HepG2 (cell line): Measurements from ENCODE around the gene HAUS5. TPM values are rescaled to one million over a fixed set of nuclear protein-coding genes. Genes with fewer than 3 reads are reported as not detected.

Source experiments
- ARNT2 ChIP-seq: sonication (generic); formaldehyde crosslinking; IDR thresholded peaks from 2 replicates; pipeline ENCODE4 v1.8.0; 2022; ENCODE audit warnings: mild to moderate bottlenecking, low read depth, missing genetic modification reagents, moderate library complexity
- DNMT1 ChIP-seq: sonication (generic); formaldehyde crosslinking; IDR thresholded peaks from 2 replicates; pipeline ENCODE4 v1.5.1; 2020; ENCODE audit warnings: mild to moderate bottlenecking, missing genetic modification reagents
- DRAP1 ChIP-seq: IDR thresholded peaks from 2 replicates; pipeline ENCODE4 v1.6.1; 2016; ENCODE audit warnings: missing genetic modification reagents, missing compliant biosample characterization
- HCFC1 ChIP-seq: fragments of 150-350 bp; IDR thresholded peaks from 2 replicates; pipeline ENCODE4 v1.6.1; 2014; ENCODE audit warnings: low read depth, low read length
- HIVEP1 ChIP-seq: sonication (generic); formaldehyde crosslinking; IDR thresholded peaks from 2 replicates; pipeline ENCODE4 v1.4.0; 2020; ENCODE audit warnings: mild to moderate bottlenecking, missing genetic modification reagents
- IRX3 ChIP-seq: sonication (generic); formaldehyde crosslinking; IDR thresholded peaks from 2 replicates; pipeline ENCODE4 v1.8.1; 2023; ENCODE audit warnings: mild to moderate bottlenecking, low read depth, missing genetic modification reagents, borderline replicate concordance
- MYC ChIP-seq: sonication (generic); formaldehyde crosslinking; IDR thresholded peaks from 2 replicates; pipeline ENCODE4 v1.9.0; 2021; ENCODE audit warnings: missing genetic modification reagents, borderline replicate concordance
- NCOR1 ChIP-seq: fragments of 200-600 bp; sonication (generic); IDR thresholded peaks from 2 replicates; pipeline ENCODE4 v1.7.0; 2017; ENCODE audit warnings: antibody characterized with exemption, low read length, borderline replicate concordance
- NFIB ChIP-seq: sonication (generic); formaldehyde crosslinking; IDR thresholded peaks from 2 replicates; pipeline ENCODE4 v1.9.0; 2021; ENCODE audit warnings: missing genetic modification reagents, mild to moderate bottlenecking, borderline replicate concordance
- NR2F2 ChIP-seq: IDR thresholded peaks from 2 replicates; pipeline ENCODE4 v1.6.1; 2012; ENCODE audit warnings: low read depth, inconsistent platforms, borderline replicate concordance
- RBFOX2 ChIP-seq: fragments of 200-400 bp; formaldehyde crosslinking; IDR thresholded peaks from 2 replicates; pipeline ENCODE4 v1.6.1; 2017; ENCODE audit warnings: low read depth, mild to moderate bottlenecking, low read length
- RBM22 ChIP-seq: fragments of 200-400 bp; formaldehyde crosslinking; optimal IDR thresholded peaks from 2 replicates; pipeline ENCODE3; 2017; ENCODE audit warnings: mild to moderate bottlenecking, low read length, moderate library complexity
- RFX3 ChIP-seq: IDR thresholded peaks from 2 replicates; pipeline ENCODE4 v1.6.1; 2016; ENCODE audit warnings: missing biosample characterization, missing genetic modification reagents
- RXRB ChIP-seq: IDR thresholded peaks from 2 replicates; pipeline ENCODE4 v1.6.1; 2016; ENCODE audit warnings: borderline replicate concordance, missing genetic modification reagents, missing compliant biosample characterization
- SALL2 ChIP-seq: sonication (generic); formaldehyde crosslinking; IDR thresholded peaks from 2 replicates; pipeline ENCODE4 v1.8.1; 2023; ENCODE audit warnings: mild to moderate bottlenecking, missing genetic modification reagents, inconsistent platforms
- TAF1 ChIP-seq: sonication (generic); formaldehyde crosslinking; IDR thresholded peaks from 2 replicates; pipeline ENCODE4 v1.4.0; 2020; ENCODE audit warnings: missing genetic modification reagents
- TBX2 ChIP-seq: sonication (generic); formaldehyde crosslinking; IDR thresholded peaks from 2 replicates; pipeline ENCODE4 v1.5.0; 2020; ENCODE audit warnings: missing genetic modification reagents, mild to moderate bottlenecking, borderline replicate concordance
- THRA ChIP-seq: sonication (generic); formaldehyde crosslinking; IDR thresholded peaks from 2 replicates; pipeline ENCODE4 v1.4.0; 2020; ENCODE audit warnings: missing genetic modification reagents, borderline replicate concordance
- ZBTB7B ChIP-seq: sonication (generic); formaldehyde crosslinking; IDR thresholded peaks from 2 replicates; pipeline ENCODE4 v1.4.0; 2020; ENCODE audit warnings: missing genetic modification reagents
- ZFP36L2 ChIP-seq: sonication (generic); formaldehyde crosslinking; IDR thresholded peaks from 2 replicates; pipeline ENCODE4 v1.4.0; 2020; ENCODE audit warnings: missing genetic modification reagents
- ZFP91 ChIP-seq: sonication (generic); formaldehyde crosslinking; IDR thresholded peaks from 2 replicates; pipeline ENCODE4 v1.9.0; 2022; ENCODE audit warnings: missing genetic modification reagents, mild to moderate bottlenecking, borderline replicate concordance
- ZNF143 ChIP-seq: sonication (generic); formaldehyde crosslinking; IDR thresholded peaks from 2 replicates; pipeline ENCODE4 v1.4.0; 2020; ENCODE audit warnings: missing genetic modification reagents
- ZNF205 ChIP-seq: IDR thresholded peaks from 2 replicates; pipeline ENCODE4 v1.6.1; 2018; ENCODE audit warnings: missing biosample characterization, missing genetic modification reagents
- ZNF562 ChIP-seq: sonication (generic); formaldehyde crosslinking; IDR thresholded peaks from 2 replicates; pipeline ENCODE4 v1.8.0; 2022; ENCODE audit warnings: missing genetic modification reagents, borderline replicate concordance
- ZNF672 ChIP-seq: sonication (generic); formaldehyde crosslinking; IDR thresholded peaks from 2 replicates; pipeline ENCODE4 v1.8.1; 2022; ENCODE audit warnings: missing genetic modification reagents
- ZNF749 ChIP-seq: sonication (generic); formaldehyde crosslinking; IDR thresholded peaks from 2 replicates; pipeline ENCODE4 v1.8.0; 2022; ENCODE audit warnings: mild to moderate bottlenecking, missing genetic modification reagents, moderate library complexity, borderline replicate concordance
- ZNF790 ChIP-seq: sonication (generic); formaldehyde crosslinking; IDR thresholded peaks from 2 replicates; pipeline ENCODE4 v1.8.0; 2022; ENCODE audit warnings: missing genetic modification reagents, mild to moderate bottlenecking, borderline replicate concordance
- ZSCAN29 ChIP-seq: sonication (generic); formaldehyde crosslinking; conservative IDR thresholded peaks from 2 replicates; pipeline ENCODE4 v1.4.0; 2020; ENCODE audit warnings: mild to moderate bottlenecking, missing genetic modification reagents
- polyA plus RNA-seq, 8 experiments: library from polyadenylated mRNA; depleted of rRNA in 3 of 8; stranded (reverse) in 7 of 8; unstranded in 1 of 8; fragments of >200 nt; fragmentation: Illumina TruSeq in 4 of 8; extraction: Trizol in 4 of 8; gene quantifications; 2 replicates each; pipeline versions ENCODE4 v1.2.1 to v1.2.3, GENCODE V29; 2011 to 2016; ENCODE audit warnings: low read depth in 4 of 8, missing spikeins in 1 of 8, mixed read lengths in 1 of 8; ENCODE audit not compliant: insufficient read depth in 1 of 8
- total RNA-seq, 5 experiments: library from RNA; depleted of rRNA; stranded (reverse); fragments of >200 nt; fragmentation: Illumina TruSeq; extraction: Trizol; gene quantifications; 2 replicates each; pipeline ENCODE4 v1.2.3, GENCODE V29; 2016; ENCODE audit warnings: low read depth in 1 of 5

Gene HAUS5
- total and polyA plus RNA-seq, 2 of the 13 experiments (the other 11 are each of a cell fraction or from before 2014, with no cell fraction given), result 10.3 to 17.7 TPM

GRCh38 chr19:35612559-35613321 lies at the start of gene HAUS5 (continued):
- no peak for TF ChIP-seq HIVEP1 (CRISPR knock-in tag)
- TF ChIP-seq HCFC1, result peak; percentile 68
- 0 out of 2 replicates have a peak, but pooled peaks have one; percentile 54 for TF ChIP-seq ZNF205
- TF ChIP-seq ZSCAN29 (CRISPR knock-in tag), result no peak
- peak; percentile 73; the same call in 1 of the 2 replicates for TF ChIP-seq TBX2 (CRISPR knock-in tag)
- TF ChIP-seq NR2F2, result no peak
- no peak for TF ChIP-seq ZFP36L2 (CRISPR knock-in tag)
- peak; percentile 48; the same call in 1 of the 2 replicates for TF ChIP-seq ZFP91 (CRISPR knock-in tag)
- no peak for TF ChIP-seq IRX3 (CRISPR knock-in tag)
- TF ChIP-seq RXRB (CRISPR knock-in tag), result peak; percentile 48; the same call in 1 of the 2 replicates
- TF ChIP-seq RBFOX2, result peak; percentile 84
- TF ChIP-seq DNMT1 (CRISPR knock-in tag), result 0 out of 2 replicates have a peak, but pooled peaks have one; percentile 56
- TF ChIP-seq TAF1 (CRISPR knock-in tag), result peak; percentile 67; the same call in 1 of the 2 replicates
- TF ChIP-seq ZNF672 (CRISPR knock-in tag), result no peak
- peak; percentile 73; the same call in 1 of the 2 replicates for TF ChIP-seq SALL2 (CRISPR knock-in tag)
- TF ChIP-seq RBM22, result no peak
- no peak for TF ChIP-seq ZNF790 (CRISPR knock-in tag)
- TF ChIP-seq DRAP1 (CRISPR knock-in tag), result peak; percentile 66
- TF ChIP-seq ARNT2 (CRISPR knock-in tag), result 0 out of 2 replicates have a peak, but pooled peaks have one; percentile 59
- peak; percentile 69 for TF ChIP-seq ZNF143 (CRISPR knock-in tag)
- TF ChIP-seq NCOR1, result no peak
- 0 out of 2 replicates have a peak, but pooled peaks have one; percentile 21 for TF ChIP-seq THRA
- 0 out of 2 replicates have a peak, but pooled peaks have one; percentile 39 for TF ChIP-seq ZBTB7B (CRISPR knock-in tag)
- TF ChIP-seq MYC, result peak; percentile 69; the same call in 1 of the 2 replicates
- no peak for TF ChIP-seq NFIB
- TF ChIP-seq ZNF749, result no peak
- no peak for TF ChIP-seq RFX3 (CRISPR knock-in tag)
- TF ChIP-seq ZNF562 (CRISPR knock-in tag), result no peak
